Measurements from ENCODE around the gene ITGA3.

ITGA3 gene

DNA sequence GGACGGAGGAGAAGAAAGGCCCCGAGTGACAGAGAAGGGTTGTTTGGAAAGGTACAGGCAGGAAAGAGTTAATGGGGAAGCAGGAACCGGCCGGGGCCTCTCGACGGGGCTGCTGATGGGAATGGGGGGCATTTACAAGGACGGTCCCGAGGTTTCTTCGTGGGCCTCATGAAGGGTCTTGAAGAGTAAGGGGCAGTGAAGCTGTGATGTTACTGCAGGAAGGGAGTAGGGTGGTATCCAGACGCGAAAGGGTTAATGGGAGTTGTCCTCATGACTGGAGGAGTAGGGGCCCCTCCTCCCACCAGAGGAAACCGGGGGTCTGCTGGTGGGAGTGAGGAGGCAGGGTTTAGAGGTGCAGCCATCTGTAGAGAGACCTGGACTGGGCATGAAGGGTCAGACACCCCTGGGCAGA is 39.7 kb downstream of the ITGA3 start:
- DNase-seq: no peak

DNA sequence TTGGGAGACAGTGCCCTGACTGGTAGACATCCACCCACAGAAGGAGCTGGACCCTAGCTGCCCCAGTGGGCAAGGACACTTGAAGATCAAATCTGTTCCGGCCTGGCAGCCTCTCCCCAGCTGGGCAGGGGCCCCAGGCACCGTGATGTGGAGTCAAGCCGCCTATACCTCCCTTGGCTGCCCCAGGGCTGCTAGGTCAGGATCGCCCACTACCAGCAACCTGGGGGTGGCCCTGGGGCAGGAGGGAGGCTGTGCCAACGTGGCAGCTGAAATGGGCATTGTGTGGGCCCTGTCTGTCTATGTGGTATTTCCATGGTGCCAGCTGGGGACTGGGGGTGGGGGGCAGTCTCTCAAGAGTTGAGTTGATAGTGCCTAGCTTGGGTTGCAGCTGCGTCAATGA is 40.2 kb downstream of the ITGA3 start:
- no peak for DNase-seq

GRCh38 chr17:50096758-50097157 is 40.8 kb downstream of the ITGA3 start:
- no peak for DNase-seq

GRCh38 chr17:50097455-50097854 is 41.5 kb downstream of the ITGA3 start:
- DNase-seq: no peak

DNA sequence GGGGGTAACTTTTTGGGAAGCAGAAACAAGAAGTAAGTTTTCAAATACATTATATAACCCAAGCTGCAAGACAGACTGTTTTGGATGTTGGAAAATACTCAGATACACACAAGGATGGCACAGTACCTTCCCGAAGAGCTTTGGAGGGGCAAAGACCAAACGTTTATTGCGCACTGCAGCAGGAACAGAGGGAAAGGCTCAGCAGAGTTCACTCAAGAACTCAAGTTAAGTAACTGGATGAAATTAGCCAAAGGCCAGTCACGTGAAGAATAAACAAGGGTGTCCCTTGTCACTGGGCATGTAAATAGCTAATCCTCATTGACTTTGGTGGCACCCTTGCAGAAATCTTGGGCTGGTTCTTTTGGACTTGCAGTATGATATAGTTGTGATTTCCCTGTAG is 42.0 kb downstream of the ITGA3 start:
- DNase-seq: no peak

DNA sequence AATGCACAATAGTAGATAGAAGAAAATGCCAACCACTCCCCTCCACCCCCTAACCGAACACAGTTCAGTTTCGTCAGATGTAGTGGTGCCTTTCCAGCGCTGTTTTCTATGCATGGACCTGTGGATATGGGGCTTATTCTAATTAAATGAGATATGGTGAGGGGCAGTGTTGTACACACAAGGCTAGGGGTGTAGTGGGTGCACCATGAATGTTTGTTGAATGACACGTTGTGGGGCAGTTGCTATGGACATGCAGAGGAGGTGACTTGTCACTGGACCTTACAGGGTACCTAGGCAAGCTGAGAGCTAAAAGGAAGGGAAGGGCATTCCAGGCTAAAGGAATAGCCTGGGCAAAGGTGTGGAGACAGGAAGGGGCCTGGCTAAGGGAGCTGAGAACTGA is 42.7 kb downstream of the ITGA3 start:
- no peak for DNase-seq

DNA sequence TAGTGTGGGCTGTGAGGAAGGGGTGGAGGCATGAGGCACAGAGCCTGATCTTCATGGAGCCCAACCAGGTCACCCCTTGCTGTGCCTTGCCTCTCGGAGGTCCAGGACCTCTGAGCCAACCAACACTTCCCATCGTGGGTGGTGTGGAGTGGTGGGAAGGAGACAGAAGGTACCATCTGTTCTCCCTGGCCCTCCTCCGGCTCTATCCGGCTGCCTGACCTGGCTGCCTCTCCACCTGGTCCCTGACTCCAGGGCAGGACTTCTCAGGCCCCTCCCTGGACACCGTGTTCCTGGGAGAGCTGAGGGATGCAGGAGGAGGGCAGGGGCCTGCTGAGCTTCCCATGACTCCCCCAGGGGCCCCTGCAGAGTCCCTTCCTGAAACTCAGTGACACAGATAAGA is 43.1 kb downstream of the ITGA3 start:
- no peak for DNase-seq

DNA sequence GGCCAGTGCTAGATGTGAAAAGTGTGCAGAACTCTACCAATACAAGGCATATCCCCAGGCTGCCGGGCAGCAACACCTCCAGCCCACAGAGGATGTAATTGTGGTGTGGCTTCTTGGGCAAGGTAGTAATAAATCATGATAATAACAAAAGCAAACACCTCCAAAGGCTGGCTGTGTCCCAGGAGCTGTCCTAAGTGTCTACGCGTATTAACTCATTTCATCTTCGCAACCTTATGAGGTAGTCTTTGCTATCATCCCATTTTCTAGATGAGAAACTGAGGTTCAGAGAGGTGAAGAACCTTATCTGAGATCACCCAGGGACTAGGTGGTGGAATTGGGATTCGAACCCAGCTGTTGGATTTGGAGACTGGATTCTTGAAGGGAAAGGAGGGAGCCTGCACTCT is 44.6 kb downstream of the ITGA3 start:
- no peak for DNase-seq

GRCh38 chr17:50100921-50101345 is 45.0 kb downstream of the ITGA3 start:
- DNase-seq: no peak

- no peak for DNase-seq
Measured at GRCh38 chr17:50101346-50102163, 45.6 kb downstream of the ITGA3 start.

DNA sequence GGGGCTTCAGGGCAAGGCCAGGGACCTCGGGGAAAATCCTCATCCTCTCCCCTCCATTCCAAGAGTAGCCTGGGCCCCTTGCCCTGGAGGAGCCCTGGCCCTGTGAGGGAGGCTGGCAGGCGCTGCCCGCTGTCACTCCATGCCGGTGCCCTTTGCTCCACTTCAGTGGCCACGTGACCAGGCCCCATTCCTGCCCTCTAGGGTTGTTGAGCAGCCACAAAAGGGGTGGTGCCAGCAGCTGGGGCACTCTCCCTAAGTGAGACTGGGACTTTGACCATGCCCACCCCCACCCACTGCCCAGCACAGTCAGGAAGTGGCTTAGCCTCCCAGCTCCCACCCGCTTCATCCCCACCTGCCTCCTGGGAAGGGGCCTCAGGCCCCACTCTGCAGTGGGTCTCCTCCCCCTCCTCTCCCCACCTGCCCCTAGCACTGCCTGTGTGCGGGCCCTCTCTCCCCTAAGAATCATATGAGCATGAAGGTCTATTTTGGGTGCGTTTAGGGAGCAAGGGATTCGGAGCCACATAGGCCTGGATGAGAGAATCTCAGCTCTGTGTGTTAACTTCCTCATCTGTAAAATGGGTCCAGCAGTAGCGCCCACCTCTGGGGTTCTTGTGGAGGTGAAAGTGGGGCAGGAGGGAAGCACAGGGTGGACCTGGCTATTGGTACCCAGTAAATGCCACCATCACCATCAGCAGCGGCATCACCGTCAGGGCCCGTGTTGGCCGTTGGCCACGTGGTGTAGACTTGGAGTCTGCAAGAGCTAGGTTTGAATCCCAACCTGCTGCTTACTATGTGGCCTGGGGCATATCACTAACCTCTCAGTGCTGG is 46.5 kb downstream of the ITGA3 start:
- DNase-seq: no peak

- no peak for DNase-seq
Measured at GRCh38 chr17:50103252-50103651, 47.3 kb downstream of the ITGA3 start.

- no peak for DNase-seq
Measured at GRCh38 chr17:50103941-50104340, 48.0 kb downstream of the ITGA3 start.

- no peak for DNase-seq
Measured at GRCh38 chr17:50105811-50106210, 49.9 kb downstream of the ITGA3 start.

DNA sequence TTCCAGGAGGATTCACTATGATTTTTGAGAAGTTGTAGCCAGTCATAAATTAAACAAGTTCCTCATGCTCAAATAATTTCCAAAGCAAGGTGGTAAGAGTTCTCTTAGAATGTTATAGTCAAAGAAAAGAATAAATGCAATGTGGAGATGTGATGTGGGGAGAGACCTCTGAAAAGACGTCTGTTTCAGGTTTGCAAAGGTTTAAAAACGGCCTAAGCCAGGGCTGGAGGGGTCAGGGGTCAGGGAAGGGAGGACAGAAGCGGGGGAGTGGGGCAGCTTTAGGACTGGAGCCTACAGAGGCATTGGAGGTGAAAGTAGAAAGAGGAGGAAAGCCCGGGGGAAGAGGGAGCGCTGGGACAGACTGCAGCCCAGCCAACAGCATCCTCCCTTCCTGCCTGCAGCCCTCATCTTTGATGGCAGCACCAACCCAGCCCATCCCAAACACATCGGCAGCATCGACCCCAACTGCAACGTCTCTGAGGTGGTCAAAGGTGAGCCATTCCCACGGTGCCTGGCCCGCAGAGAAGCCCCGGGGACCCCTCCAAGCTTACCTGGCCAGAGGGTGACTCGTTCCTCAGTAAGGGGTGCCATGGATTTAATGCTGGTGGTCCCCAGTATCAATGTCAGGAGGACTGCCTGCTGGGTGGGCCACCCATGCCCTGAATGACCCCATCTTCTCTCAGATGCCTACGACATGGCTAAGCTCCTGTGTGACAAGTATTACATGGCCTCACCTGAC is 50.7 kb downstream of the ITGA3 start:
- no peak for DNase-seq

DNA sequence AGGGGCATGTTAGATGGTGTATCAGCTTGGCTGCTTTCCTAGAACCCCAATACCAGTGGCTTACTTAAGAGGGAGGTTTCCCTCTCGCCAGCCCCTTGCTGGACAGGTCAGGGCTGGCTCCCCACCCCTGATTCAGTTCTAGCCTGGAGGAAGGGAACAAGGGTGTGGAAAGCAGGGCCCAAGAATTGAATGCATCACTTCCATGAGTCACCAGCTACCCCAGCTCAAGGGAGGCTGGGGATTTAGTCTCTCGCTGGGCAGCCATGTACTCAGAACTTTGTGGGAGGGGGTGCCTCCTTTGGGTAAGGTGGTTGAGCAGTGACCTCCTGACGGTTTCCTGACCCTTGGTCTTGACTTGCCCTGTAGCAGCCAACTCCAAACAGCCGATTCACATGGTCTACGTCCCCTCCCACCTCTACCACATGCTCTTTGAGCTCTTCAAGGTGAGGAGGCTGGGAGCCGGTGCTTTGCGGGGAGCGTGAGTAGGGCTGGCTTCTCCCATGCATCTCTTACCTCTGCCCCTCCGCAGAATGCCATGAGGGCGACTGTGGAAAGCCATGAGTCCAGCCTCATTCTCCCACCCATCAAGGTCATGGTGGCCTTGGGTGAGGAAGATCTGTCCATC is 52.0 kb downstream of the ITGA3 start:
- no peak for DNase-seq

DNA sequence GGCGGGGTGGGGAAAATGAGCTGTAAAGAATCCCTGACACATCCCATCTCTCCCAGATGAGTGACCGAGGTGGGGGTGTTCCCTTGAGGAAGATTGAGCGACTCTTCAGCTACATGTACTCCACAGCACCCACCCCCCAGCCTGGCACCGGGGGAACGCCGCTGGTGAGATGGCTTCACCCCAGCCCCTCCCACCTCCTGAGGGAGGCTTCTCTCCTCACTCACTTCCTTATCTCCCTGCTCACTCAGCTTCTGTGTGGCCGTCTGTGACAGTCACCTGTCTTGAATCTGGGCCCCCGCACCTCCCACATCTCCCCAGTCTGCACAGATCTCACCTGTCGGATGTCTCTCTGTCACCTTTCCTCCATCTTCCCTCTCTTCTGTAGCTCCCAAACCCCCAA is 52.6 kb downstream of the ITGA3 start:
- DNase-seq: no peak

GRCh38 chr17:50109207-50109606 is 53.3 kb downstream of the ITGA3 start:
- DNase-seq: no peak

GRCh38 chr17:50109785-50110184 is 53.9 kb downstream of the ITGA3 start:
- no peak for DNase-seq

GRCh38 chr17:50110591-50111349 is 54.9 kb downstream of the ITGA3 start:
- no peak for DNase-seq

- no peak for DNase-seq
Measured at GRCh38 chr17:50111673-50112655, 56.1 kb downstream of the ITGA3 start.
